Esophagus mucosa (tissue), 1 donor: ENCODE results near the gene CFTR. TPM values are rescaled to one million over a fixed set of nuclear protein-coding genes. Genes with fewer than 3 reads are reported as not detected.
"Not testable (repeated sequence)": the region's sequence is repeated elsewhere in the genome, so short reads cannot be mapped to it uniquely, and the experiment has no call there.

Source experiments
- ATAC-seq: fragments of 200-7000 bp; cut with Tn5 transposase; one replicate; pipeline ENCODE4 v1.9.1; 2020
- total RNA-seq: library from RNA; stranded (reverse); gene quantifications from one replicate; pipeline ENCODE4 v1.2.4, GENCODE V29; 2023
- donor health status: DM: yes; HTN: yes; CAD: no.

The CFTR gene
- total RNA-seq, 1 donor from 2014 or later = 0.60 TPM

GRCh38 chr7:117502331-117502730 is 22.5 kb downstream of the CFTR start:
- ATAC-seq = no peak

- no peak for ATAC-seq
Measured at GRCh38 chr7:117505238-117505637, 25.4 kb downstream of the CFTR start.

- no peak for ATAC-seq
Measured at GRCh38 chr7:117508676-117509075, 28.9 kb downstream of the CFTR start.

GRCh38 chr7:117517194-117517593 is 37.4 kb downstream of the CFTR start:
- not testable (repeated sequence) for ATAC-seq

DNA sequence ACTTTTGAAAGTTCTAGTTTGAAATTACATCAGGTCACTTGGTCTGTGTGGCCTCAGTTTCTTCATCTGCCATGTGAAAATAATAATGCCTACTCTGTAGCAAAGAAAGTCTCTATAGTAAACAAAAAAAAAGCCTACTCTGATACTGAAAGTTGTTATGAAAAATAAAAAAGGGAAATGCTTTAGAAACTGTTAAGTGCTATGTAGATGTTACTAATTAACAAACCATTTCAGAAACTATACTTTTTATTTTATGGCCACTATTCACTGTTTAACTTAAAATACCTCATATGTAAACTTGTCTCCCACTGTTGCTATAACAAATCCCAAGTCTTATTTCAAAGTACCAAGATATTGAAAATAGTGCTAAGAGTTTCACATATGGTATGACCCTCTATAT is 50.6 kb downstream of the CFTR start:
- ATAC-seq = no peak

- no peak for ATAC-seq
Measured at GRCh38 chr7:117531595-117532244, 51.9 kb downstream of the CFTR start.

- ATAC-seq = no peak
Measured at GRCh38 chr7:117538053-117538452, 58.2 kb downstream of the CFTR start.

DNA sequence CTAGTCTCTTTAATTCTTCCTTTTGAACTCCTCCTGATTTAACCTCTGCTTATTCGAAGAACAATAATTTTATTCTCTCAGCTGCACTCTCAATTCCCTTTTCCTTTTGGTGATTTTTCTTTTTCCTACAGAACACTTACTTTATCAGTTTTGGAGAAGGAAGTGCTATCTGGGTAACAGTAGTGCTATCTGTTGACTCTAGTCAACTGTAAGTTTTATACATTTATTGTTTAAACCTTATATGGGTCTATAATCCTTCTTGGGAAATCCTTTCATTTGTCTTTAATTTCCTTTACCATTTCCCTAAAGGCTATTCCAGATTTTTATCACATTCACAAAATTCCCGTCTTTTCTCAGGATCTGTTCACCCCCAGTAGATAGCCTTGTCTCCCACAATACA is 64.2 kb downstream of the CFTR start:
- no peak for ATAC-seq

DNA sequence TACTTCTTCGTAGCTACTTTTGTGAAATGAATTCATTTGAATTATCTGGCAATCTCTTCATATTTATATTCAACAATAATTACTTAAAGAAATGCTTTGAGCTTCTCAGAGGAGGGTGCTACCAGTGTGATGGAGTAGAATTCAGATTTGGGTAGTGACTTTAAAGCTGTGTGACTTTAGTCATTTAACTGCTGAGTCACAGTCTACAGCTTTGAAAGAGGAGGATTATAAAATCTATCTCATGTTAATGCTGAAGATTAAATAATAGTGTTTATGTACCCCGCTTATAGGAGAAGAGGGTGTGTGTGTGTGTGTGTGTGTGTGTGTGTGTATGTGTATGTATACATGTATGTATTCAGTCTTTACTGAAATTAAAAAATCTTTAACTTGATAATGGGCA is 68.2 kb downstream of the CFTR start:
- no peak for ATAC-seq

- ATAC-seq = no peak
Measured at GRCh38 chr7:117550625-117551024, 70.8 kb downstream of the CFTR start.

DNA sequence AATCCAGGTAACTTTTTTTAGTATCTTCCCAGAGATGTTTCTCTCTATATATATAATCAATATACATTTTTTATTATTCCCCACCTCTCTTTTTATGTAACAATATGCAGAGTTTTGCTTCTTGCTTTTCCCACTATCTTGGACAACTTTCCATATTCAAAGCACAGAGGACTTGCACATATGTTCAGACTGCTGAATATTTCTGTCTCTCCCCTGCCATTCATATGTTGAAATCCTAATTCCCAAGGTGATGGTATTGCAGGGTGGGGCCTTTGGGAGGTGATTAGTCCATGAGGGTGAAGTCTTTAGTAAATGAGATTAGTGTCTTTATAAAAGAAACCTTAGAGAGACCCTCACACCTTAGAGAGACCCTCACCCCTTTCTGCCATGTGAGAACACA is 72.8 kb downstream of the CFTR start:
- no peak for ATAC-seq

GRCh38 chr7:117555260-117555659 is 75.4 kb downstream of the CFTR start:
- ATAC-seq = no peak

- ATAC-seq = no peak
Measured at GRCh38 chr7:117559391-117559790, 79.6 kb downstream of the CFTR start.

DNA sequence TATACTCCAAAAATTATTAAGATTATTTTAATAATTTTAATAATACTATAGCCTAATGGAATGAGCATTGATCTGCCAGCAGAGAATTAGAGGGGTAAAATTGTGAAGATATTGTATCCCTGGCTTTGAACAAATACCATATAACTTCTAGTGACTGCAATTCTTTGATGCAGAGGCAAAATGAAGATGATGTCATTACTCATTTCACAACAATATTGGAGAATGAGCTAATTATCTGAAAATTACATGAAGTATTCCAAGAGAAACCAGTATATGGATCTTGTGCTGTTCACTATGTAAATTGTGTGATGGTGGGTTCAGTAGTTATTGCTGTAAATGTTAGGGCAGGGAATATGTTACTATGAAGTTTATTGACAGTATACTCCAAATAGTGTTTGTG is 80.2 kb downstream of the CFTR start:
- no peak for ATAC-seq

GRCh38 chr7:117562759-117563158 is 82.9 kb downstream of the CFTR start:
- no peak for ATAC-seq

- no peak for ATAC-seq
Measured at GRCh38 chr7:117564080-117564479, 84.3 kb downstream of the CFTR start.

GRCh38 chr7:117564627-117565026 is 84.8 kb downstream of the CFTR start:
- ATAC-seq = no peak

DNA sequence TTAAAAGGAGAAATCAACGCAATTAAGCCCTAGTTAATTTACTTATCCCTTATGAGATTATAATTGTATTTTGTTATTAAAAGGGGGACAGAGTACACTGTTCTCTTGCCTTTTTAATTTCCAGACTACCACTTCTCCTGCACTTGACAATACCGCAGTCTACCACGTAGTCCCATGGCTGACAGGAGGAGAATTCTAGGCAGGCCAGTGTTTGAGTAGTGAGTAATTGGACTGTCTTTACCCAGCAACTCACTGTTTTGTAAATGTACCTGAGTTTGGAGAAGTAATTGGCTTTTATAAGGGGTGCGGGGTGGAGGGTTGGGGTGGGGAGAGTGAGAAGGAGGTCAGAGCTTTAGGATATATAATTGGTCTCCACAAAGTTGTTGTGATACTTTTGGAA is 85.4 kb downstream of the CFTR start:
- no peak for ATAC-seq

DNA sequence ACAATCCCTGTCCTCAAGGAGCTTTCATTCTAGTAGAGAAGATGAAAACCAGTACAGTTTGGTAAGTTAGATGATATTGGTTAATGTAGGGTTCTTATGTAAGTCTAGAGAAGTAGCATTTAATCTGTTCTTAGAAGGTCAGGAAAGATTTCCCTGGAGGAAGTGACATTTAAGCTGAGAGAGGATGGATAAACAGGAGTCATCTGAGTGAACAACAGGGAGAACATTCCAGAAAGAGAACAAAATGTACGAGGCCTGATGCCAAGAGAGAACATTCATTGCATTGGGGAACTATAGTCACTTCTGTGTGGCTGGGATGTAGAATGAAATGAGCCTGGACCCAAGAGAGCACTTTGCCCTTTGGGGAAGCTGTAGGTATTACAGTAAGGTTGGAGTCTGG is 88.0 kb downstream of the CFTR start:
- no peak for ATAC-seq

DNA sequence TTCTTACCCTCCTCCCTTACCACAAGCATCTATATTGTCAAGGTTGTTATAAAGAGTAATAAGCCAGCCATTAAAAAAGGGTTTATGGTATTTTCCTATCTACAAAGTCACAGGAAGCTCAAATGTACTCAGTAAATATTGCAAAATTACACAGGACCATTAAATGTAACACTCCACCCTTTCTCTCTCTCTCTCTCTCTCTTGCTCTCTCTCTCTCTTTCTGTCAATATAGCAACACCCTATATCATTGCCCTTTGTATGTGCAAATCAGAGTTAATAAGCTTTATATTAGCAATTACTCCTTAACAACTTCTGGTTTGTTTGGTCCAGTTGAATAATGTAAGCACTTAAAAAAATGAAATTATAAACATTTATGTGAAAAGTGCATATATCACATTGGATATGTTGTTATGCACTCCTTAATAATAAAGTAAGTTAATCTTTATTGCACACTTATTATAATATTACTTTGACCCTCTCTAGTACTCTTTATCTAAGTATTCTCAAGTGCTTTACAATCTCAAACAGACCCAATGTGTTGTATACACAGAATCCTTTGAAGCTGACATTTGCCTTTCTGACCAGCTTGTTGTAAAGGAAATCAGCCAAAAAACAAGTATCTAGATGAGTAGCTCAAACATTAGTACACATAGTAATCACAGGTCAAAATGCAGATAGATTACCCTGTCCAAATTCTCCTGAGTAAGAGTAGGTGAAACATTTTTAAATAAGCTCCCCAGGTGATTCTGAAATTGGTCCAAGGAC is 93.2 kb downstream of the CFTR start:
- no peak for ATAC-seq

DNA sequence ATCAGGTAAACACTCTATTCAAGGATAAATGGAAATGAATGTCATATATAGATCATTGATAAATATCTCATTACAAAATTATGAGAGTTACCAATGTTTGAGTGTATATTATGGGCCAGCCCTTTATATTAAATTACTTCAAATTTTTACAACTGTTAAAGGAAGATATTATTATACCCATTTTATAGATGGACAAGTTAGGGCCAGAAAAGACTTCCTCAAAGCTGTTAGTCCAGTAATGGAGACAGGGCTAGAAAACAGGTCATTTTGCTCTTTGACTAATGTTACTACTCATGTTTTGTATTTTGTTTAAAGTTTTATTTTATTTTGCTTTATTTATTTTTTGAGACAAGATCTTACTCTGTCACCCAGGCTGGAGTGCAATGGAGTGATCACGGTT is 101.6 kb downstream of the CFTR start:
- ATAC-seq = no peak

- no peak for ATAC-seq
Measured at GRCh38 chr7:117582219-117582704, 102.4 kb downstream of the CFTR start.

- ATAC-seq = no peak
Measured at GRCh38 chr7:117587931-117588330, 108.1 kb downstream of the CFTR start.

GRCh38 chr7:117588352-117588794 is 108.5 kb downstream of the CFTR start:
- ATAC-seq = no peak
